ENCODE measurements around the gene OSBPL10. TPM values are rescaled to one million over a fixed set of nuclear protein-coding genes. Genes with fewer than 3 reads are reported as not detected.

OSBPL10 gene
- total and polyA plus RNA-seq, 2 experiments from 2014 or later: 2.4 to 8.1 TPM

DNA sequence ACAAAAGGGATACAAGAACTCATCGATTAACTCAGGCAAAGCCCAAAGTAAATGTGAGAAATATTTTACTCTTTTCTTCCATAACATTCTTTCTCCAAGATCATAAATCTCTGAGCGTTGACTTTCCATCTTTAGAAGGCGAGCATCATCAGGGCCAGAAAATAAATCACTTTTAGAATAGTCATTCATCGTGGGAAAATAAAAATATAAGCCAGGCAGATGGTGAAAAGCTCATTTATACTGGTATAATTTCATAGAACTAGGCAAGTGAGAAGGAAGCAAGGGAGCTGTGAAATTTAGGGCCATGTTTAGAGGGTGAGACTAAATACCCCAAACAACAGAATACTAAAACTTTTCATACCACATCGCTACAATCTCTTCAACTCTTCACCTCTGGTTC, 257.4 kb downstream of the OSBPL10 start:
- in situ Hi-C loops (cut with MboI): no loop called here
- Histone ChIP-seq H3K9ac (no peak overlapping the region), H3K9me2 (ENCODE audit: insufficient read depth) (no peaks in the 10 kb centered on the region), H3K27ac (no peak overlapping the region), H3K27me3 (replicated peaks; ENCODE audit: insufficient read depth) (no peaks in the 10 kb centered on the region), H3K4me1 (ENCODE audit: insufficient read depth) (no peaks in the 10 kb centered on the region), H4K20me1 (ENCODE audit: insufficient read depth) (no peaks in the 10 kb centered on the region), H3K79me2 (ENCODE audit: insufficient read depth) (no peaks in the 10 kb centered on the region), H3K4me3 (no peak overlapping the region), H2AFZ (no peak overlapping the region), H3F3A (ENCODE audit: insufficient read depth) (no peaks in the 10 kb centered on the region), H3K4me2 (ENCODE audit: unreplicated experiment) (no peak overlapping the region), H3K9me3 (ENCODE audit: low read depth) (no peaks in the 10 kb centered on the region), H3K36me3 (ENCODE audit: low read depth) (no peaks in the 10 kb centered on the region)
- DNase-seq: no peak
- WGBS, 2 experiments (ENCODE audit: low coverage in 1 of 2, low lambda C conversion rate in 2 of 2, missing lambda C conversion rate in 2 of 2): 53 to 56% methylated on average over 5 of the region's 5 CpGs
- TF ChIP-seq EZH2phosphoT487 (IDR thresholded peaks at IDR 0.05; ENCODE audit: insufficient read depth, low read depth) (no peak), EZH2 (IDR thresholded peaks at IDR 0.05; ENCODE audit: insufficient read depth, poor library complexity, severe bottlenecking) (no peak)

DNA sequence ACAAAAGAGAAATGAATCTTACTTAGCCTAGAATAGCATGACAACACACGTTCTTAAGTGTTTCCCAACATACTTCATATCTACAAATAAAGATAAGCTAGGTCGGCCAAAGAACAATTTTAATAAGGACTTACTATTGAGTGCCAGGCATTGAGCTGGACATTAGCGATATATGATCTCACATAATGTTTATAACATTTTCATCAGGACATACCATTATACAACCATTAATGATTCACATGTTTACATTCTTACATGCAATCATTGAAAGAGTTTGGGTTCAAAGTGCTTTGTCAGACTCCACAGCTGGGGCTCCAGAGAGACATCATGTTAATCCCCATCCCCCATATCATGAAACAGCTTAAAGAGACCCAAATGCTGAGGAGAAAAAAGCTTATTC, 259.4 kb downstream of the OSBPL10 start:
- Histone ChIP-seq H3K27ac (no peak overlapping the region), H3K9ac (no peak overlapping the region)
- in situ Hi-C loops (cut with MboI): no loop called here

DNA sequence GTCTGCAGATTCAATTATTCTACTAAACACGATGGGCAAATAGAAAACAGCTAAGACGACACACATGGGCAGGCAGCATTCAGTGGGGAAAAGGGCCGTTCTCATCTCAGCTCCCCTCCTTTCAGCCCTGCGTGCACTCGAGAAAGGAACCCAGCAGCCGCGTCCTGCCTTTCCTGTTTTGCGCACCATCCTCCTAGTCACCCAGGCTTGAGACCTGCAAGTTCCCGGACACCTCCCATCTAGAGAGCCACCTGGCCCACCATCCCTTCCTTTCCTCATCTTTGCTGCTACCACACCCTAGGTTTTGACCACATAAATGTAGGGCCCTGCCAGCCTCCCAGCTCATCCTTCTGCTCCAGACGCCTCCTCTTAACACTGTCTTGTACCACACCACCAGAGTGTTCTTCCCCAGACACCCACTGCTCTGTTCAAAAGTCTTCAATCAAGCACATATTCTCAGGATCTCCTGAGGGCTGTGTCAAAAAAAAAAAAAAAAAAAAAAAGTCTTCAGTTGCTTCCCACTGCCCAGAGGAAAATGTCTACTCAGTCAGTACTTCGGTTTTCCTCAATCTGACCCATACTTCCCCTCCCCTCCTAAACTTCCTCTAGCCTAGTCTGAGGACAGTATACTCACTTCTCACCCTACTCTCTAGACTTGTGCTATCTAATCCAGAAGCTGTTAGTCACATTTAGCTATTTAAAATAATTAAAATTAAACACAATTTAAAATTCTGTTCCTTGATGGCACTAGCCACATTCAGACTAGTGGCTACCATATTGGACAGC, 266.4 kb downstream of the OSBPL10 start:
- Histone ChIP-seq H3K9me3 (ENCODE audit: low read depth) (no peaks in the 10 kb centered on the region), H3K36me3 (ENCODE audit: low read depth) (no peaks in the 10 kb centered on the region), H3F3A (ENCODE audit: insufficient read depth) (no peaks in the 10 kb centered on the region), H3K9ac (no peak overlapping the region), H3K9me2 (ENCODE audit: insufficient read depth) (no peaks in the 10 kb centered on the region), H3K79me2 (ENCODE audit: insufficient read depth) (no peaks in the 10 kb centered on the region), H3K4me2 (ENCODE audit: unreplicated experiment) (no peak overlapping the region), H3K4me1 (ENCODE audit: insufficient read depth) (no peaks in the 10 kb centered on the region), H2AFZ (no peak overlapping the region), H3K27ac (no peak overlapping the region), H4K20me1 (ENCODE audit: insufficient read depth) (no peaks in the 10 kb centered on the region), H3K27me3 (replicated peaks; ENCODE audit: insufficient read depth) (no peaks in the 10 kb centered on the region), H3K4me3 (no peak overlapping the region)
- WGBS, 2 experiments (ENCODE audit: low coverage in 1 of 2, low lambda C conversion rate in 2 of 2, missing lambda C conversion rate in 2 of 2): 77 to 80% methylated on average over 11 of the region's 11 CpGs
- in situ Hi-C loops (cut with MboI): no loop called here
- no peak for DNase-seq
- TF ChIP-seq EZH2phosphoT487 (IDR thresholded peaks at IDR 0.05; ENCODE audit: insufficient read depth, low read depth): no peak
- no peak for TF ChIP-seq EZH2 (IDR thresholded peaks at IDR 0.05; ENCODE audit: insufficient read depth, poor library complexity, severe bottlenecking)

More for the DNA sequence above, 259.4 kb downstream of the OSBPL10 start:
- no peak for DNase-seq
- no peaks in the 10 kb centered on the region for H4K20me1 ChIP-seq (ENCODE audit: insufficient read depth)
- WGBS, 2 experiments (ENCODE audit: low coverage in 1 of 2, low lambda C conversion rate in 2 of 2, missing lambda C conversion rate in 2 of 2): 82 to 85% methylated on average over 3 of the region's 3 CpGs
- H3K4me1 ChIP-seq (ENCODE audit: insufficient read depth): no peaks in the 10 kb centered on the region
- no peaks in the 10 kb centered on the region for H3F3A ChIP-seq (ENCODE audit: insufficient read depth)
- no peaks in the 10 kb centered on the region for H3K9me2 ChIP-seq (ENCODE audit: insufficient read depth)
- no peak overlapping the region for H2AFZ ChIP-seq
- no peak overlapping the region for H3K4me3 ChIP-seq
- H3K27me3 ChIP-seq (replicated peaks; ENCODE audit: insufficient read depth): no peaks in the 10 kb centered on the region
- no peaks in the 10 kb centered on the region for H3K36me3 ChIP-seq (ENCODE audit: low read depth)
- no peaks in the 10 kb centered on the region for H3K9me3 ChIP-seq (ENCODE audit: low read depth)
- H3K79me2 ChIP-seq (ENCODE audit: insufficient read depth): no peaks in the 10 kb centered on the region
- TF ChIP-seq EZH2 (IDR thresholded peaks at IDR 0.05; ENCODE audit: insufficient read depth, poor library complexity, severe bottlenecking) (no peak), EZH2phosphoT487 (IDR thresholded peaks at IDR 0.05; ENCODE audit: insufficient read depth, low read depth) (no peak)
- no peak overlapping the region for H3K4me2 ChIP-seq (ENCODE audit: unreplicated experiment)

DNA sequence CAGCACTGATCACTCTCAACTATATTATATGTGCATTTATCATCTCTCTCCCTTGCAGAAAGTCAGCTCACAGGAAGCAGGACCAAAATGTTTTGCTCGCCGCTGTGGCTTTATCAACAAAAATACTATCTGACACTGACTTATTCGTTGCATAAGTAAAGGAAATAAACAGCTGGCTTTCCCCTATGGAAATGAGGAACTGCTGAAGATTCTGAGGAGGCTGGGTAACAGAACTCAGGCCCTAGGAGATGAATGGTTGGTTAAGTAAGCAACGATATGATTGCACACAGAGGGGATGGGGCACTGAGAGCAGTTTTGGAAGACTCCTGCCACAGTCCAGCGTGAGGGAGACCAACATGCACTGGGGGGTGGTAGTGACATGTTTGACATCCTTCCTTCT, 267.2 kb downstream of the OSBPL10 start:
- Histone ChIP-seq H3K4me3 (no peak overlapping the region), H3K4me1 (ENCODE audit: insufficient read depth) (no peaks in the 10 kb centered on the region), H2AFZ (no peak overlapping the region), H3K9me2 (ENCODE audit: insufficient read depth) (no peaks in the 10 kb centered on the region), H3K27me3 (replicated peaks; ENCODE audit: insufficient read depth) (no peaks in the 10 kb centered on the region), H3K36me3 (ENCODE audit: low read depth) (no peaks in the 10 kb centered on the region), H3K27ac (no peak overlapping the region), H3F3A (ENCODE audit: insufficient read depth) (no peaks in the 10 kb centered on the region), H3K9ac (no peak overlapping the region), H3K79me2 (ENCODE audit: insufficient read depth) (no peaks in the 10 kb centered on the region), H3K4me2 (ENCODE audit: unreplicated experiment) (no peak overlapping the region), H3K9me3 (ENCODE audit: low read depth) (no peaks in the 10 kb centered on the region), H4K20me1 (ENCODE audit: insufficient read depth) (no peaks in the 10 kb centered on the region)
- no peak for TF ChIP-seq EZH2 (IDR thresholded peaks at IDR 0.05; ENCODE audit: insufficient read depth, poor library complexity, severe bottlenecking)
- TF ChIP-seq EZH2phosphoT487 (IDR thresholded peaks at IDR 0.05; ENCODE audit: insufficient read depth, low read depth): no peak
- in situ Hi-C loops (cut with MboI): no loop called here
- 79 to 83% methylated on average over 5 of the region's 5 CpGs for WGBS, 2 experiments (ENCODE audit: low coverage in 1 of 2, low lambda C conversion rate in 2 of 2, missing lambda C conversion rate in 2 of 2)
- no peak for DNase-seq

Data from GM23248 (cell line).